ENCODE results near the gene SUZ12. TPM values are rescaled to one million over a fixed set of nuclear protein-coding genes. Genes with fewer than 3 reads are reported as not detected.
A peak's percentile ranks its signal among the peaks of the same experiment; 100 is the strongest.
"Not testable (repeated sequence)": the region's sequence is repeated elsewhere in the genome, so short reads cannot be mapped to it uniquely, and the experiment has no call there.

SUZ12 gene
- total RNA-seq, 3 donors from 2014 or later (not counting 1 experiment from before 2014, with no cell fraction given): 31.5 to 37.0 (median 32.3) TPM

- no peak for TF ChIP-seq CTCF (IDR thresholded peaks at IDR 0.05)
- Mint-ChIP-seq H3K9me3 (no peaks in the 10 kb centered on the region), H3K27me3 (ENCODE audit: low read depth in 2 of 2) (peaks cover 25 to 36% of the 10 kb centered on the region in 2 donors), H3K4me3 (no peak overlapping the region), H3K36me3 (no peaks in the 10 kb centered on the region), H3K4me1 (no peaks in the 10 kb centered on the region), H3K27ac (no peak overlapping the region)
- H3K4me1 ChIP-seq (ENCODE audit: control insufficient read depth, insufficient read depth, low read length): no peaks in the 10 kb centered on the region
- H3K4me3 ChIP-seq (ENCODE audit: low read length): no peak overlapping the region
- no peak for ATAC-seq
- H3K27ac ChIP-seq (ENCODE audit: low read length): no peak overlapping the region
- H3K9me3 ChIP-seq (ENCODE audit: control insufficient read depth, insufficient read depth, low read length): no peaks in the 10 kb centered on the region
- no peak for DNase-seq
- H3K36me3 ChIP-seq (ENCODE audit: control insufficient read depth, insufficient read depth, low read length): no peaks in the 10 kb centered on the region
- intact Hi-C loops (cut with micrococcal nuclease): no loop called here
- 94% methylated on average over 2 of the region's 3 CpGs for WGBS (ENCODE audit: insufficient coverage)
- no peaks in the 10 kb centered on the region for H3K27me3 ChIP-seq (ENCODE audit: control insufficient read depth, insufficient read depth, low read length)
These were observed 21.2 kb upstream of the SUZ12 start for GRCh38 chr17:31915456-31916100.

- ATAC-seq: no peak
- DNase-seq: no peak
- no peaks in the 10 kb centered on the region for H3K9me3 Mint-ChIP-seq
- TF ChIP-seq CTCF (IDR thresholded peaks at IDR 0.05): no peak
- intact Hi-C loops (cut with micrococcal nuclease): no loop called here
- no peaks in the 10 kb centered on the region for H3K4me1 ChIP-seq (ENCODE audit: control insufficient read depth, insufficient read depth, low read length)
- no peak overlapping the region for H3K4me3 ChIP-seq (ENCODE audit: low read length)
- no peaks in the 10 kb centered on the region for H3K27me3 ChIP-seq (ENCODE audit: control insufficient read depth, insufficient read depth, low read length)
- peaks cover 24 to 33% of the 10 kb centered on the region in 2 donors for H3K27me3 Mint-ChIP-seq (ENCODE audit: low read depth in 2 of 2)
- WGBS (ENCODE audit: insufficient coverage): 75% methylated on average over 36 of the region's 36 CpGs
- H3K27ac ChIP-seq (ENCODE audit: low read length): no peak overlapping the region
- no peaks in the 10 kb centered on the region for H3K36me3 Mint-ChIP-seq
- H3K9me3 ChIP-seq (ENCODE audit: control insufficient read depth, insufficient read depth, low read length): no peaks in the 10 kb centered on the region
- H3K4me3 Mint-ChIP-seq: no peak overlapping the region
- H3K36me3 ChIP-seq (ENCODE audit: control insufficient read depth, insufficient read depth, low read length): no peaks in the 10 kb centered on the region
- H3K4me1 Mint-ChIP-seq: no peaks in the 10 kb centered on the region
- no peak overlapping the region for H3K27ac Mint-ChIP-seq
These were observed 20.2 kb upstream of the SUZ12 start for GRCh38 chr17:31916491-31917064.

- Histone ChIP-seq H3K4me1 (ENCODE audit: control insufficient read depth, insufficient read depth, low read length) (no peaks in the 10 kb centered on the region), H3K9me3 (ENCODE audit: control insufficient read depth, insufficient read depth, low read length) (no peaks in the 10 kb centered on the region), H3K27ac (ENCODE audit: low read length) (no peak overlapping the region), H3K4me3 (ENCODE audit: low read length) (no peak overlapping the region), H3K36me3 (ENCODE audit: control insufficient read depth, insufficient read depth, low read length) (no peaks in the 10 kb centered on the region), H3K27me3 (ENCODE audit: control insufficient read depth, insufficient read depth, low read length) (no peaks in the 10 kb centered on the region)
- Mint-ChIP-seq H3K27me3 (ENCODE audit: low read depth in 2 of 2) (peaks cover 19 to 28% of the 10 kb centered on the region in 2 donors), H3K36me3 (no peaks in the 10 kb centered on the region), H3K4me1 (no peaks in the 10 kb centered on the region), H3K4me3 (no peak overlapping the region), H3K27ac (no peak overlapping the region), H3K9me3 (no peaks in the 10 kb centered on the region)
- ATAC-seq (peak in 2 of 3 donors; percentile 57 to 73), DNase-seq (no peak)
- 21% methylated on average over 45 of the region's 45 CpGs for WGBS (ENCODE audit: insufficient coverage)
- intact Hi-C loops (cut with micrococcal nuclease): no loop called here
- no peak for TF ChIP-seq CTCF (IDR thresholded peaks at IDR 0.05)
These were observed 19.7 kb upstream of the SUZ12 start for GRCh38 chr17:31917065-31917529.

DNA sequence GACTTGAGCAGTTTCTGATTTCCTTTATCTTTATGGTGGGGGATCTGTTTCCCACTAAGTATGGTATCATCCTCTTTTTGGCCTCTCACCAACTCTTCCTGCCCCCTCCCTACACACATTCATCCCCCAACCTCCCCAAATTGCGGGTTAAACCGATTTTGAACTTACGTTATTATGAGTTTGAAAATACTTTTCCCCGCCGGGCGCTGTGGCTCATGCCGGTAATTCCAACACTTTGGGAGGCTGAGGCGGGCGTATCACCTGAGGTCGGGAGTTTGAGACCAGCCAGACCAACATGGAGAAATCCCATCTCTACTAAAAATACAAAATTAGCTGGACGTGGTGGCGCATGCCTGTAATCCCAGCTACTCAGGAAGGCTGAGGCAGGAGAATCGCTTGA, 19.1 kb upstream of the SUZ12 start:
- ATAC-seq; H3K4me1 ChIP-seq (ENCODE audit: control insufficient read depth, insufficient read depth, low read length); H3K9me3 ChIP-seq (ENCODE audit: control insufficient read depth, insufficient read depth, low read length); H3K27me3 ChIP-seq (ENCODE audit: control insufficient read depth, insufficient read depth, low read length); intact Hi-C loops (cut with micrococcal nuclease); H3K27ac ChIP-seq (ENCODE audit: low read length); H3K4me3 Mint-ChIP-seq; H3K36me3 ChIP-seq (ENCODE audit: control insufficient read depth, insufficient read depth, low read length); H3K4me3 ChIP-seq (ENCODE audit: low read length); H3K36me3 Mint-ChIP-seq; H3K27ac Mint-ChIP-seq; H3K9me3 Mint-ChIP-seq; DNase-seq; H3K4me1 Mint-ChIP-seq: not testable (repeated sequence)
- 95% methylated on average over 13 of the region's 13 CpGs for WGBS (ENCODE audit: insufficient coverage)
- H3K27me3 Mint-ChIP-seq (ENCODE audit: low read depth in 2 of 2): peaks cover 17 to 24% of the 10 kb centered on the region in 2 donors
